T1000 (cell line): Measurements from ENCODE around the gene PAX3.

Experiments used
- DNase-seq: peaks from one replicate; lab custom pipeline; 2025; ENCODE audit warnings: mixed read lengths; lab: John Stamatoyannopoulos, UW

PAX3 gene

GRCh38 chr2:222296911-222297599 is 1.7 kb downstream of the PAX3 start:
- DNase-seq, result no peak

- no peak for DNase-seq
Measured at GRCh38 chr2:222296311-222296741, 2.5 kb downstream of the PAX3 start.

GRCh38 chr2:222295368-222296062 is 3.3 kb downstream of the PAX3 start:
- DNase-seq, result no peak

- no peak for DNase-seq
Measured at GRCh38 chr2:222294996-222295367, 3.8 kb downstream of the PAX3 start.

- DNase-seq, result no peak
Measured at GRCh38 chr2:222293660-222294630, 4.9 kb downstream of the PAX3 start.

GRCh38 chr2:222292149-222293134 is 6.4 kb downstream of the PAX3 start:
- DNase-seq, result no peak

GRCh38 chr2:222291485-222291841 is 7.3 kb downstream of the PAX3 start:
- no peak for DNase-seq

GRCh38 chr2:222290736-222291484 is 7.9 kb downstream of the PAX3 start:
- no peak for DNase-seq

GRCh38 chr2:222290401-222290735 is 8.4 kb downstream of the PAX3 start:
- no peak for DNase-seq

- DNase-seq, result no peak
Measured at GRCh38 chr2:222289278-222290160, 9.3 kb downstream of the PAX3 start.

- DNase-seq, result no peak
Measured at GRCh38 chr2:222288590-222289277, 10.1 kb downstream of the PAX3 start.

- no peak for DNase-seq
Measured at GRCh38 chr2:222287862-222288479, 10.8 kb downstream of the PAX3 start.

- DNase-seq, result no peak
Measured at GRCh38 chr2:222284466-222284865, 14.3 kb downstream of the PAX3 start.

- DNase-seq, result no peak
Measured at GRCh38 chr2:222283634-222284033, 15.2 kb downstream of the PAX3 start.

GRCh38 chr2:222281506-222281905 is 17.3 kb downstream of the PAX3 start:
- no peak for DNase-seq

GRCh38 chr2:222280795-222281194 is 18.0 kb downstream of the PAX3 start:
- DNase-seq, result no peak

GRCh38 chr2:222272446-222273015 is 26.3 kb downstream of the PAX3 start:
- DNase-seq, result no peak

GRCh38 chr2:222271854-222272253 is 26.9 kb downstream of the PAX3 start:
- DNase-seq, result no peak
